WERI-Rb-1 (cell line): ENCODE measurements around the gene SNCAIP.
A peak's percentile ranks its signal among the peaks of the same experiment; 100 is the strongest.

Experiments used
- DNase-seq: peaks from one replicate; pipeline ENCODE4 v3.0.0-alpha.2; 2020
- H3K27ac ChIP-seq: fragments of 250-450 bp; sonication (Bioruptor Pico); 2 replicates; pipeline ENCODE4 v1.5.1; 2020; ENCODE audit warnings: mild to moderate bottlenecking, moderate library complexity
- H3K27me3 ChIP-seq: fragments of 250-450 bp; sonication (Bioruptor Pico); 2 replicates; pipeline ENCODE4 v1.5.1; 2021; ENCODE audit warnings: mild to moderate bottlenecking, low read depth, moderate library complexity; ENCODE audit not compliant: insufficient read depth, severe bottlenecking
- H3K36me3 ChIP-seq: fragments of 250-450 bp; sonication (Bioruptor Pico); 2 replicates; pipeline ENCODE4 v1.5.1; 2020; ENCODE audit warnings: mild to moderate bottlenecking, moderate library complexity
- H3K4me3 ChIP-seq: 2 replicates; pipeline ENCODE4 v1.5.1; 2011; ENCODE audit warnings: low read depth, mild to moderate bottlenecking, control low read depth, low read length
- H3K9me3 ChIP-seq: fragments of 250-450 bp; sonication (Bioruptor Pico); 2 replicates; pipeline ENCODE4 v1.5.1; 2021; ENCODE audit warnings: mild to moderate bottlenecking, moderate library complexity; ENCODE audit not compliant: severe bottlenecking
- CTCF ChIP-seq: IDR thresholded peaks from 2 replicates; pipeline ENCODE4 v1.5.1; 2011; ENCODE audit warnings: low read depth, mild to moderate bottlenecking, control low read depth, inconsistent platforms, low read length

The SNCAIP gene

GRCh38 chr5:122306461-122306860 lies 5.6 kb upstream of the SNCAIP start:
- H3K27me3 ChIP-seq: peaks cover 79% of the 10 kb centered on the region
- no peaks in the 10 kb centered on the region for H3K9me3 ChIP-seq
- no peaks in the 10 kb centered on the region for H3K36me3 ChIP-seq
- H3K27ac ChIP-seq: no peak overlapping the region
- no peak for DNase-seq
- H3K4me3 ChIP-seq: no peak overlapping the region
- TF ChIP-seq CTCF: no peak

GRCh38 chr5:122310889-122311288 lies 1.1 kb upstream of the SNCAIP start:
- TF ChIP-seq CTCF: no peak
- H3K27ac ChIP-seq: no peak overlapping the region
- no peaks in the 10 kb centered on the region for H3K9me3 ChIP-seq
- no peak overlapping the region for H3K4me3 ChIP-seq
- H3K36me3 ChIP-seq: no peaks in the 10 kb centered on the region
- no peak for DNase-seq
- H3K27me3 ChIP-seq: peaks cover 80% of the 10 kb centered on the region

- H3K9me3 ChIP-seq: no peaks in the 10 kb centered on the region
- peaks cover 74% of the 10 kb centered on the region for H3K27me3 ChIP-seq
- no peak for DNase-seq
- no peaks in the 10 kb centered on the region for H3K36me3 ChIP-seq
- no peak for TF ChIP-seq CTCF
- H3K4me3 ChIP-seq: peak overlapping the region; percentile 9
- H3K27ac ChIP-seq: no peak overlapping the region
These were observed 508 bp upstream of the SNCAIP start for GRCh38 chr5:122311497-122311960.

- peaks cover 61% of the 10 kb centered on the region for H3K27me3 ChIP-seq
- no peaks in the 10 kb centered on the region for H3K36me3 ChIP-seq
- peak overlapping the region; percentile 58 for H3K4me3 ChIP-seq
- H3K27ac ChIP-seq: no peak overlapping the region
- TF ChIP-seq CTCF: no peak
- no peaks in the 10 kb centered on the region for H3K9me3 ChIP-seq
- peak; percentile 8 for DNase-seq
These were observed 762 bp downstream of the SNCAIP start for GRCh38 chr5:122312591-122313406.

GRCh38 chr5:122314036-122314435 lies 2.0 kb downstream of the SNCAIP start:
- H3K4me3 ChIP-seq: no peak overlapping the region
- no peaks in the 10 kb centered on the region for H3K9me3 ChIP-seq
- no peaks in the 10 kb centered on the region for H3K36me3 ChIP-seq
- peaks cover 49% of the 10 kb centered on the region for H3K27me3 ChIP-seq
- DNase-seq: no peak
- H3K27ac ChIP-seq: no peak overlapping the region
- no peak for TF ChIP-seq CTCF

- Histone ChIP-seq H3K27ac (no peak overlapping the region), H3K4me3 (no peak overlapping the region), H3K27me3 (peaks cover 34% of the 10 kb centered on the region), H3K9me3 (no peaks in the 10 kb centered on the region), H3K36me3 (no peaks in the 10 kb centered on the region)
- DNase-seq: no peak
- no peak for TF ChIP-seq CTCF
These were observed 3.5 kb downstream of the SNCAIP start for GRCh38 chr5:122315521-122315920.
